Measurements from ENCODE around the gene MYADML2.

MYADML2 gene

DNA sequence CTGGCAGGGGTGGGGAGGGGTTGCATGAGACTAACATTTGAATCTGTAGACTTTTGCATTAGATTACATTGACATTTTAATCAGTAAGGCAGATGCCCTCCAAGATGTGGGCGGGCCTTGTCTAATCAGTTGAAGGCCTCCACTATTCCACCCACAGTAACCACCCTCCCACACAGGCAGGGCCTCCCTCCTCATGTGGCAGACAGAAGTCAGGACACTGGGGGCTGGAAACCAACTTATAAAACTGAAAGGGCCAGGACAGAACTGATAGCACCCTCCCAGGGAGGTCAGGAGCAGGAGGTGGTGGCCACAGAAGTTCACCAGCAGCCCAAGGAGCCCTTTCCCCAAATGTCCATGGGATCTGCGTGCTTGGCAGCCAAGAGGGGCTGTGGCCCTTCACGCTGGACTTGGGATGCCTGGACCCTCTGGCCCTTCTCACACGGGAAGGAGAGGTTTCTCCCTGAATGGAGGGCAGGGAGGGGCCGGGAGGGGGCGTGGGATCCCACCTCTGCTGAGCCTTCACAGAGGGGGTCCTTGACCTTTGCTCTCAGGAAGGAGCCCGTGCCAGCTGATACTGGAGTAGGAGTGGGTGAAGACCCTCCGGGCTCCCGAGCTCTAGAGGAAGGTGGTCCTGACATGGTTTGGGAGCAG lies 14.6 kb downstream of the MYADML2 start:
- H3K27me3 ChIP-seq (ENCODE audit: insufficient read depth, low read length), result no peaks in the 10 kb centered on the region
- H3K79me2 ChIP-seq (ENCODE audit: control insufficient read depth, insufficient read depth, low read length, unreplicated experiment), result peaks cover 4% of the 10 kb centered on the region
- H3K36me3 ChIP-seq (ENCODE audit: insufficient read depth, low read length), result no peaks in the 10 kb centered on the region
- H3K27ac ChIP-seq (ENCODE audit: low read depth, low read length), result no peak overlapping the region
- H3K4me1 ChIP-seq (ENCODE audit: control insufficient read depth, insufficient read depth, low read length, unreplicated experiment), result no peaks in the 10 kb centered on the region
- no peak overlapping the region for H2AFZ ChIP-seq (ENCODE audit: low read length, unreplicated experiment)
- no peak overlapping the region for H3K4me3 ChIP-seq (ENCODE audit: low read depth, low read length)

DNA sequence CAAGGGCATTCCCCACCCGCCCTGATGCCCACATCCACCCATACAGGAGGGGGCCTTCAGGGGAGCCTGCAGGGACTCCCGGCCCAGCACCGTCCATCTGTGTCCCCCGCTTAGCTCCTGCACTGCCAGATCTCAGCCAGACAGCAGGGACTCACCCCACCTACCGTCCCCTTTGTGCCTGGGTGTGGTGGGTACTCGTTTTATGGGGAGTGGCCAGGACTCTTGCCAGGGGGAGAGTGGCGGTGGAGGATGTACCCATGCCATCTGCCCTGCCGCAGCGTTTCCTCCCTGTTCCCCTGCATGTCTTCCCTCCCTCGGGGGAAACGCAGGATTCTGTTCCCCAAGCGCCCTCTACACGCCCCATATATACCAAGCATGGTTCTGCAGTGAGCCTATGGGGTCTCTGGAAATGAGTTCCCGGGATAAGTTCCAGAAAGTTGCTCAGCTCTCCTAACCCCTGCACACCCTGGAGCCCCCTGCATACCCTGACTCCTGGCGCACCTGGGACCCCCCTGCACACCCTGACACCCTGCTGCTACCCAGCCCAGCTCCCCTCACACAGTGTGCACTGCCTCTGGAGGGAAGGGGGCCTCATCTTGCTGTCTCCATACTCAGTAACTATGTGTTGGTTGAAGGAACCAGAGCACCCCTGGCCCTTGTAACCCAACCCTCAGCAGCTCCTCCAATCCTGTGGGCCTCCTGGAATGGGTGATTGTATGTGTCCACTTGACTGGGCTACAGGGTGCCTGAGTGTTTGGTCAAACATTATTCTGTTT lies 15.3 kb downstream of the MYADML2 start:
- Histone ChIP-seq H3K36me3 (ENCODE audit: insufficient read depth, low read length) (no peaks in the 10 kb centered on the region), H3K27me3 (ENCODE audit: insufficient read depth, low read length) (no peaks in the 10 kb centered on the region), H3K4me3 (ENCODE audit: low read depth, low read length) (no peak overlapping the region), H2AFZ (ENCODE audit: low read length, unreplicated experiment) (no peak overlapping the region), H3K27ac (ENCODE audit: low read depth, low read length) (no peak overlapping the region), H3K79me2 (ENCODE audit: control insufficient read depth, insufficient read depth, low read length, unreplicated experiment) (peaks cover 8% of the 10 kb centered on the region), H3K4me1 (ENCODE audit: control insufficient read depth, insufficient read depth, low read length, unreplicated experiment) (no peaks in the 10 kb centered on the region)

DNA sequence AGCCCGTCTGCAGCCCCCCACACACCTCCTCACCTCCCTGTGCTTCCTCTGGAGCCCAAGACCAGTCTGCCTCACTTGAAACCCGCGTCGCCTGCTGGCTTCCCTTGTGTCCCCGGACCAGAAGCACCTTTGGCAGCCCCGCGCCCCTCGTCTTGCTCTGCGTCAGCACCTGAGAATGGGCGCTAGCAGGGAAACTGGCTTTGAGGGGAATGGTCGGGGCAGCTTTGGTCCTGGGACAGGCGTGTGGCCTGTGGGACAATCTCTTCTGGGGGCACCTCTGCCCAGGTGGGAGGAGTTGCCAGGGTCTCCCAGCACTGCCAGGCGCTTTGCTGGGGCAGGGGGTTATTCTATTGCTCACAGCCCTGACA lies 15.9 kb downstream of the MYADML2 start:
- no peaks in the 10 kb centered on the region for H3K36me3 ChIP-seq (ENCODE audit: insufficient read depth, low read length)
- no peak overlapping the region for H3K27ac ChIP-seq (ENCODE audit: low read depth, low read length)
- H3K79me2 ChIP-seq (ENCODE audit: control insufficient read depth, insufficient read depth, low read length, unreplicated experiment), result peaks cover 12% of the 10 kb centered on the region
- H3K4me3 ChIP-seq (ENCODE audit: low read depth, low read length), result no peak overlapping the region
- no peak overlapping the region for H2AFZ ChIP-seq (ENCODE audit: low read length, unreplicated experiment)
- H3K27me3 ChIP-seq (ENCODE audit: insufficient read depth, low read length), result no peaks in the 10 kb centered on the region
- peaks cover under 1% of the 10 kb centered on the region for H3K4me1 ChIP-seq (ENCODE audit: control insufficient read depth, insufficient read depth, low read length, unreplicated experiment)

DNA sequence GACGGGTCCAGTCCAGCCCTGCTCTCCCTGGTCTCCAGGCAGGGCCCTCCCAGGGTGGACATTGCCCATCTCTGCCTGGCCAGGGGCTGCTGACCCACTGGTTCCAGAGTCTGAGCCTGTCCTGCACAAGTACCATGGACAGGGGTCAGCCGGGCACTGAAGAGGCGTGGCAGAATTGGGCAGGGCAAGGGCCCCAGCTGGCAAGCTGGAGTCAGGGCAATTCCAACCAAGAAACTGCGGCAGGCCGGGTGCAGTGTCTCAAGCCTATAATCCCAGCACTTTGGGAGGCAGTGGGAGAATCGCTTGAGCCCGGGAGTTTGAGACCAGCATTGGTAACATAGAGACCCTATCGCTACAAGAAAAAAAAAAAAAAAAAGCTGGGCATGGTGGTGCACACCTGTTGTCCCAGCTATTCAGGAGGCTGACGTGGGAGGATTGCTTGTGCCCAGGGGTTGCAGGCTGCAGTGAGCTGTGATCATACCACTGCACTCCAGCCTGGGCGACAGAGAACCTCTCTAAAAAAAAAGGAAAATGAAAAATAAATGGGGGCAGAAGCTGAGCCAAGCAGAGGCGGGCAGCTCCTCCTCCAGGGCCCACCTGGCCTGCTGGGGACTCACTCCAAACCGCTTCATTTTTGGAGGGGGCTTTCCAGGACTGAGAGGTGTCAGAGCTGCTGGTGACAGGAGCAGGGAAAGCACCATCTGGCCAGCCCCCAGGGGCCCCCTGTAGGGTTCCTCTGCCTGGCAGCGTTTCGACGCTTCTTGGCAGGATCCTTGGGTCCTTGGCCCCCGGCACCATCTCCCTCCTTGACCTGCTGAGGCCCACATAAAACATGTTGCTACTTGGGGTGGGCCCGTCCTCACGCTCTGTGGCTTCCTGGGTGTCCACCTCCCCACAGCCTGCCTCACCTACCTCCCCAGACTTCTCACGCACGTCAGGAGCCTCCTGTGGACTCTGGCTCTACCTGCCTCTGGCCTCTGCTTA lies 16.6 kb downstream of the MYADML2 start:
- Histone ChIP-seq H3K4me1 (ENCODE audit: control insufficient read depth, insufficient read depth, low read length, unreplicated experiment) (peaks cover 7% of the 10 kb centered on the region), H3K79me2 (ENCODE audit: control insufficient read depth, insufficient read depth, low read length, unreplicated experiment) (peaks cover 14% of the 10 kb centered on the region), H3K36me3 (ENCODE audit: insufficient read depth, low read length) (no peaks in the 10 kb centered on the region), H3K27ac (ENCODE audit: low read depth, low read length) (no peak overlapping the region), H3K4me3 (ENCODE audit: low read depth, low read length) (no peak overlapping the region), H3K27me3 (ENCODE audit: insufficient read depth, low read length) (no peaks in the 10 kb centered on the region), H2AFZ (ENCODE audit: low read length, unreplicated experiment) (no peak overlapping the region)

DNA sequence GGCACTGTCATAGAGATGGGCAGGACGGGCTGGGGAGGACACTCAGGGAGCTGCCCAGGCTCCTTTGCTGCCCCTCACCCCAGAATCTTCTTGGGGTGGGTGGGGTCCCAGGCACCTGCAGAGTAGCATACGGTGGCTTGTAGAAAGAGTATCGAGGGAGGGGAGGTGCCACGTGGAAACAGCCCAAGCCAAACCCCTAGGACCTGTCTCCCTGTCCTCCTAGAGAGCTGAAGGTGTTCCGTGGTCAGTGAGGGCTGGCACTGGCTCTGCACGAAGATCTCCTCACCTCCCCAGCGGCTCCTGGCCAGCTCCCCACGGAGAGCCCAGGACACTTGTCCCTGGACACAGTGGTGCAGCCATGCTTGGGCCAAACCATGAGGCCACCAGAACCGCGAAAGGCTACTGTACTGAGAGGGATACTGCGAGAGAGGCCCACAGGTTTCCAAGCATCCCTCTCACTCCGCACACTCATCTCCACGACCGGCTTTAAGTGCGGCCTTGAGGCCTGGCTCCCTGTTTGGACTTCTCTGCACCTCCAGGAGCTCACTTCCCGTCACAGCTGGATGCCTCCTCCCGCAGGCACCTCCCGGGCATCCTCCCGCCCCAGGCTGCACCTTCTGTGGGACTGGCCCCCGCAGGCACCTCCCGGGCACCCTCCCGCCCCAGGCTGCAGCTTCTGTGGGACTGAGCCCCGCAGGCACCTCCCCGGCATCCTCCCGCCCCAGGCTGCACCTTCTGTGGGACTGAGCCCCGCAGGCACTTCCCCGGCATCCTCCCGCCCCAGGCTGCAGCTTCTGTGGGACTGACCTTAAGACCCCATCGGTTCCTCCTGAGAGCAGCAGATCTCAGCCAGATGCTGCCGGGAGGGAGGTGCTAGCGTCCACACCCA lies 17.5 kb downstream of the MYADML2 start:
- Histone ChIP-seq H3K27ac (ENCODE audit: low read depth, low read length) (no peak overlapping the region), H3K36me3 (ENCODE audit: insufficient read depth, low read length) (no peaks in the 10 kb centered on the region), H3K4me1 (ENCODE audit: control insufficient read depth, insufficient read depth, low read length, unreplicated experiment) (peaks cover 14% of the 10 kb centered on the region), H2AFZ (ENCODE audit: low read length, unreplicated experiment) (no peak overlapping the region), H3K79me2 (ENCODE audit: control insufficient read depth, insufficient read depth, low read length, unreplicated experiment) (peaks cover 23% of the 10 kb centered on the region), H3K4me3 (ENCODE audit: low read depth, low read length) (no peak overlapping the region; the same call in 1 of the 2 replicates), H3K27me3 (ENCODE audit: insufficient read depth, low read length) (no peaks in the 10 kb centered on the region)

DNA sequence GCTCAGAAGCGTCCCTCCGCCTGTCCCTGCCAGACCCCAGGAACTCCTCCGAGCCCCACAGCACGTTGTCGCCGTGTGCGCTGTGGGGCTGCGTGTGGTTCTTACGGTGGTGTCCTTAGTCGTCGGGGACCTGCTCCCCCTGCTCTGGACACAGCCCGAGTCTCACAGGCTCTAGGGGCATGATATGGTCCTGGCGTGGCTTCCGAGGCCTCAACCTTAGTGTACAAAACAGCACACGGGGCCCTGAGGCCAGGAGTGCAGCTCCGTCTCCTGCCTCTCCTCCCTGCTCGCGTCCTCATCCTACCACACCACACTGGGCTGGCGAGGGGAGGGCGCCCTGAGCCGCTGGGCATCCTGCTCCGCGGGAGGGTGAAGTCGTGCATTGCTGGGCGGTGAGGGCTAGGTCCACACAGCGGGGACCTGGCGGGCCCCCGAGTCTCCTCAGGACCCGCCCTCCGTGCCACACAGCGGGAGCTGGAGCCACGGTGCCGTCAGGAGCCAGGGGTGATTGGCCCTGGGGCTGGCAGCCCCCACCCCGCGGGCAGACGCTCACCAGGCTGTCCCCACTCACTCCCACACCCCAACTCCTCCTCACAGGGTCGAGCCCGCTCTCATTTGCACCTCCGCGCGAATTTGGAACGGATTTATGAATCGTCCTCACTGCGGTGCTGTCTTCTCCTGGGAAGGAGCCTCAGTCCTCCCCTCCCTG lies 18.3 kb downstream of the MYADML2 start:
- H3K4me3 ChIP-seq (ENCODE audit: low read depth, low read length), result peak overlapping the region; percentile 85
- peaks cover 22% of the 10 kb centered on the region for H3K4me1 ChIP-seq (ENCODE audit: control insufficient read depth, insufficient read depth, low read length, unreplicated experiment)
- H3K27ac ChIP-seq (ENCODE audit: low read depth, low read length), result no peak overlapping the region
- peaks cover 31% of the 10 kb centered on the region for H3K79me2 ChIP-seq (ENCODE audit: control insufficient read depth, insufficient read depth, low read length, unreplicated experiment)
- no peaks in the 10 kb centered on the region for H3K27me3 ChIP-seq (ENCODE audit: insufficient read depth, low read length)
- no peaks in the 10 kb centered on the region for H3K36me3 ChIP-seq (ENCODE audit: insufficient read depth, low read length)
- H2AFZ ChIP-seq (ENCODE audit: low read length, unreplicated experiment), result peak overlapping the region; percentile 79

DNA sequence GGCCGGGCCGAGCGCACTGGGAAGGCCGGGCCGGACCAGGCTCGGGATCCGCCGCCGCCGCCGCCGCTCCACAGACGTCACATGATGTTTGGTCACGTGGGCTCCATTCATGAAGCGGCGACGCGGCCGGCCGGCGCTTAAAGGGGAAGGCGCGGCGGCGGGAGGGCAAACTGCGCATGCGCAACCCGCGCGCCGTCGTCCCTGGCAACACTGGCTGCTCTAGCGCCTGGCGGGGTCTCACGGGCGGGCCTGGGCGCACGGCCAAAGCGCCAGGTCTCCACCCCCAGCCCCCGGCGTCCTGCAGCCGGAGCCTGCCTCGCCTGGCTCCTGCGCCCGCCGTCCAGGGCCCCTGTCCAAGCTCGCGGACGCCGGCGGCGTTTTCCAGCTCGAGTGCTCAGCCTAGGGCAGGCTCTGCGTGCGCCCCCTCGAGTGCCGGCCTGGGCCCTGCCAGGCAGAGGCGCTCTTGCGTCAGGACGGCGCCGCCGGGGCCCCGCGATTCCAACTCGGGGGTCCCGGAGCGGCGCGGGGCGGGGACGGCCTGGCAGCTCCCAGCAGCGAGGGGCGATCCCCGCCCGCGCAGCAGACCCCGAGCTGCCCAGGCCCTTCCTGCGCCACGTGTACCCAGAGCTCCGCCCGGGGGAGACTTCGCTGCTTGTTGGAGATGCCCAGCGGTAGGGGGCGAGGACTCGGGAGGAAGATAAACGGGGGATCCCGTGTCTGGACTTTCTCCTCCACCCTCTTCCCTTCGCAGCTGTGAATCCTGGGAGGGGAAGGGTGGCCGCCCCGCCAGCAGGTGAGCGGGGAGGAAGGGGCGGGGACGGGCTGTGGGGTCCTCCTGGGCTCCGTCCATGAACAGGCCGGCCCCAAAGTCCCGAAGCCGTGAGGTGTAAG lies 19.1 kb downstream of the MYADML2 start, which contains the start of gene MAFG:
MAFG (minus strand) TSS at position 83 of the 891 bp plus-strand sequence. CDS start 4,550 bp downstream, outside the sequence.
- Histone ChIP-seq H3K36me3 (ENCODE audit: insufficient read depth, low read length) (no peaks in the 10 kb centered on the region), H3K4me1 (ENCODE audit: control insufficient read depth, insufficient read depth, low read length, unreplicated experiment) (peaks cover 26% of the 10 kb centered on the region), H3K27ac (ENCODE audit: low read depth, low read length) (peak within 1 kb of the TSS; percentile 88), H3K79me2 (ENCODE audit: control insufficient read depth, insufficient read depth, low read length, unreplicated experiment) (peaks cover 38% of the 10 kb centered on the region), H2AFZ (ENCODE audit: low read length, unreplicated experiment) (peak within 1 kb of the TSS; percentile 79), H3K27me3 (ENCODE audit: insufficient read depth, low read length) (no peaks in the 10 kb centered on the region), H3K4me3 (ENCODE audit: low read depth, low read length) (peak within 1 kb of the TSS; percentile 94)

DNA sequence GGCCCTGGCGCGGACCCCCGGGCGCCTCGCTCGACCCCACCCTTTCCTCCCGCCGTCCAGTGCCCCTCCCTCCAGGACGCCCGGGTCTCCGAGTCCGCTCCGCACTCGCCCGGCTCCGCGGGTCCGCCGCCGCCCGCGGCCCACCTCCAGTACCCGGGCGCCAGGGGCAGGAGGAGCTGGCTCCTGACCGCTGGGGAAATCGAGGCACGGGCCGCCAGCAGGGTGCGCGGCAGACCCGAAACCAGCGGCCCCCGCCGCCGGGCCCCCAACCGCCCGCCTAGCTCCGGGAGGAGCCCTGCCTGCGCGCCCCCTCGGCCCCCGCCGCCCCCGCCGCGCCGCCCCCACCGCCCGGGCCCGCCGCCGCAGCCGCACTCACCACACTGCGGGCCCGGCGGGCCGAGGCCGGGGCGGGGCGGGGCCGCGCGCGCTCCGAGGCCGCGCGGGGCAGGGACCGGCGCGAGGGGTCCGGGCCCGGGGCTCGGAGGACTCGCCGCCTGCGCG lies 19.8 kb downstream of the MYADML2 start:
- Histone ChIP-seq H3K27me3 (ENCODE audit: insufficient read depth, low read length) (no peaks in the 10 kb centered on the region), H2AFZ (ENCODE audit: low read length, unreplicated experiment) (no peak overlapping the region), H3K27ac (ENCODE audit: low read depth, low read length) (peak overlapping the region; percentile 88), H3K36me3 (ENCODE audit: insufficient read depth, low read length) (no peaks in the 10 kb centered on the region; the same call in 1 of the 2 replicates), H3K4me1 (ENCODE audit: control insufficient read depth, insufficient read depth, low read length, unreplicated experiment) (peaks cover 31% of the 10 kb centered on the region), H3K79me2 (ENCODE audit: control insufficient read depth, insufficient read depth, low read length, unreplicated experiment) (peaks cover 45% of the 10 kb centered on the region), H3K4me3 (ENCODE audit: low read depth, low read length) (peak overlapping the region; percentile 94)

Measured in ACC112 (cell line).